Measurements from ENCODE around the gene DBN1.

DNA sequence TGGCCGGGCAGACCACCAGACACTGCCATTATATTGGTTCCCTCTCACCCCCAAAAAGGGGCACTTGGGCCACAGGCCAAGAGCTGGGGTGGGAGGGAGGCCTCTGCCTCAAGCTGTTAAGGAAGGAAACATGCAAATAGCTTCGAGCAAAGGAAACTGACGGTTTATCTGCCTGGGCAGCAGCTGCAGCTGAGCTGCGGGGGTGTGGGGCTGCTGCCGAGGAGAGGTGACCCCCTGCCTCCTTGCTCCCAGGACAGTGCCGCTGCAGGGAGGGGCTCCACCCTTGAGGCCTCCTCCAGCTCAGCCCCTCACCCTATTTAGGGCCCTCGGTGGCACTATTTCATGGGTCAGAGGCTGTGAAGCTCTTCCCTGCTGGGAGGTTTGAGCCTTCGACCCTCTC, 35.4 kb upstream of the DBN1 start:
- TF ChIP-seq, protein P1, sequence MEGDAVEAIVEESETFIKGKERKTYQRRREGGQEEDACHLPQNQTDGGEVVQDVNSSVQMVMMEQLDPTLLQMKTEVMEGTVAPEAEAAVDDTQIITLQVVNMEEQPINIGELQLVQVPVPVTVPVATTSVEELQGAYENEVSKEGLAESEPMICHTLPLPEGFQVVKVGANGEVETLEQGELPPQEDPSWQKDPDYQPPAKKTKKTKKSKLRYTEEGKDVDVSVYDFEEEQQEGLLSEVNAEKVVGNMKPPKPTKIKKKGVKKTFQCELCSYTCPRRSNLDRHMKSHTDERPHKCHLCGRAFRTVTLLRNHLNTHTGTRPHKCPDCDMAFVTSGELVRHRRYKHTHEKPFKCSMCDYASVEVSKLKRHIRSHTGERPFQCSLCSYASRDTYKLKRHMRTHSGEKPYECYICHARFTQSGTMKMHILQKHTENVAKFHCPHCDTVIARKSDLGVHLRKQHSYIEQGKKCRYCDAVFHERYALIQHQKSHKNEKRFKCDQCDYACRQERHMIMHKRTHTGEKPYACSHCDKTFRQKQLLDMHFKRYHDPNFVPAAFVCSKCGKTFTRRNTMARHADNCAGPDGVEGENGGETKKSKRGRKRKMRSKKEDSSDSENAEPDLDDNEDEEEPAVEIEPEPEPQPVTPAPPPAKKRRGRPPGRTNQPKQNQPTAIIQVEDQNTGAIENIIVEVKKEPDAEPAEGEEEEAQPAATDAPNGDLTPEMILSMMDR (IDR thresholded peaks at IDR 0.05) = no peak
- TF ChIP-seq POLR2A (IDR thresholded peaks at IDR 0.05) = no peak
